ENCODE data around the gene MCL1. TPM values are rescaled to one million over a fixed set of nuclear protein-coding genes. Genes with fewer than 3 reads are reported as not detected.

The MCL1 gene
- total and polyA plus RNA-seq, 4 donors, result 109 to 336 (median 300) TPM

DNA sequence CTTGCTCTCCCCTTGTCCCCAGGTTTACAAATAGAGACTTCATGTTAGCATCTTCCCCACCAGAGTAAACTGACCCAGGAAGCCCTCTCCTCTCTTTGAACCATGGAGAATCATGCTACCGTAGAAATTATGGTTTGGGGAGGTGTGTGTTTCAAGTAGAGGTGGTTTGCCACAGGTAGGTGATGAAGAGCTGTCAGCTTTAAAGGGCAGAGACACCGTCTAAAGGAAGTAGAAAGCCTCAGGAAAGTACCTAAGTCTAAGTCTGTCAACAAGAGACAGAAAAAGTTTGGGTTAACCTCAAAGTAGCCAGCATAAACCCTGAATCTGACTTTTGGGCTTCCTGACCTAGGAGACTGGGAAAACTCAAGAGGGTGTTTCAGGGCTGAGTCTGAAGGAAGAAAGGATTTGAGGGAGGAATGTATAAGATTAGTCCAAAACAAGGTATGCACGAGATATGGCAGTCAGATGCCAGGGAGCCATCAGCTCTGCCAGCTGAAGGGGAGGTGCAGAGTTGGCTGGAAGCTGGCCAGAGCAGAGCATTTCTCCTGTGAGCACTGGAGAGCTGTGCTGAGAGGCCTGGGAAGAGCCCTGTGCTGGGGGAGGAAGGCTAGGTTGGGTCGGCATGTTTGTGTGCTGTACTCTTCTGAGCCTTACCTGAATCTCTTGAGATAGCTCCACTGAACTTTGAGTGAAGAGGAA lies 15.9 kb downstream of the MCL1 start:
- Histone ChIP-seq H3K36me3 (ENCODE audit: control insufficient read depth in 4 of 4, insufficient read depth in 4 of 4, low read length in 4 of 4) (peaks cover 0 to 3% (median under 1%) of the 10 kb centered on the region in 4 donors), H3K27me3 (ENCODE audit: control insufficient read depth in 3 of 3, insufficient read depth in 3 of 3, low read length in 2 of 3) (no peaks in the 10 kb centered on the region), H3K9me3 (ENCODE audit: control insufficient read depth in 4 of 4, insufficient read depth in 3 of 4, low read length in 3 of 4) (no peaks in the 10 kb centered on the region), H3K27ac (ENCODE audit: low read depth in 1 of 2, low read length in 1 of 2) (peak overlapping the region; percentile 96 to 99), H3K9ac (ENCODE audit: insufficient read depth in 1 of 2, low read length in 2 of 2) (peak overlapping the region in 1 of 2 donors; percentile 43), H3K4me3 (no peak overlapping the region), H3K4me1 (ENCODE audit: control insufficient read depth in 5 of 5, insufficient read depth in 5 of 5, low read length in 5 of 5) (peaks cover 28 to 64% (median 42%) of the 10 kb centered on the region in 5 donors)
- peak; percentile 36 to 62 (median 58) for DNase-seq
- TF ChIP-seq, protein P1, sequence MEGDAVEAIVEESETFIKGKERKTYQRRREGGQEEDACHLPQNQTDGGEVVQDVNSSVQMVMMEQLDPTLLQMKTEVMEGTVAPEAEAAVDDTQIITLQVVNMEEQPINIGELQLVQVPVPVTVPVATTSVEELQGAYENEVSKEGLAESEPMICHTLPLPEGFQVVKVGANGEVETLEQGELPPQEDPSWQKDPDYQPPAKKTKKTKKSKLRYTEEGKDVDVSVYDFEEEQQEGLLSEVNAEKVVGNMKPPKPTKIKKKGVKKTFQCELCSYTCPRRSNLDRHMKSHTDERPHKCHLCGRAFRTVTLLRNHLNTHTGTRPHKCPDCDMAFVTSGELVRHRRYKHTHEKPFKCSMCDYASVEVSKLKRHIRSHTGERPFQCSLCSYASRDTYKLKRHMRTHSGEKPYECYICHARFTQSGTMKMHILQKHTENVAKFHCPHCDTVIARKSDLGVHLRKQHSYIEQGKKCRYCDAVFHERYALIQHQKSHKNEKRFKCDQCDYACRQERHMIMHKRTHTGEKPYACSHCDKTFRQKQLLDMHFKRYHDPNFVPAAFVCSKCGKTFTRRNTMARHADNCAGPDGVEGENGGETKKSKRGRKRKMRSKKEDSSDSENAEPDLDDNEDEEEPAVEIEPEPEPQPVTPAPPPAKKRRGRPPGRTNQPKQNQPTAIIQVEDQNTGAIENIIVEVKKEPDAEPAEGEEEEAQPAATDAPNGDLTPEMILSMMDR (IDR thresholded peaks at IDR 0.05; ENCODE audit: control extremely low read depth, extremely low read depth), result no peak
- 27 to 31% methylated on average over 4 of the region's 4 CpGs for WGBS, 2 donors
- ATAC-seq (ENCODE audit: insufficient read depth, low FRiP score), result no peak

DNA sequence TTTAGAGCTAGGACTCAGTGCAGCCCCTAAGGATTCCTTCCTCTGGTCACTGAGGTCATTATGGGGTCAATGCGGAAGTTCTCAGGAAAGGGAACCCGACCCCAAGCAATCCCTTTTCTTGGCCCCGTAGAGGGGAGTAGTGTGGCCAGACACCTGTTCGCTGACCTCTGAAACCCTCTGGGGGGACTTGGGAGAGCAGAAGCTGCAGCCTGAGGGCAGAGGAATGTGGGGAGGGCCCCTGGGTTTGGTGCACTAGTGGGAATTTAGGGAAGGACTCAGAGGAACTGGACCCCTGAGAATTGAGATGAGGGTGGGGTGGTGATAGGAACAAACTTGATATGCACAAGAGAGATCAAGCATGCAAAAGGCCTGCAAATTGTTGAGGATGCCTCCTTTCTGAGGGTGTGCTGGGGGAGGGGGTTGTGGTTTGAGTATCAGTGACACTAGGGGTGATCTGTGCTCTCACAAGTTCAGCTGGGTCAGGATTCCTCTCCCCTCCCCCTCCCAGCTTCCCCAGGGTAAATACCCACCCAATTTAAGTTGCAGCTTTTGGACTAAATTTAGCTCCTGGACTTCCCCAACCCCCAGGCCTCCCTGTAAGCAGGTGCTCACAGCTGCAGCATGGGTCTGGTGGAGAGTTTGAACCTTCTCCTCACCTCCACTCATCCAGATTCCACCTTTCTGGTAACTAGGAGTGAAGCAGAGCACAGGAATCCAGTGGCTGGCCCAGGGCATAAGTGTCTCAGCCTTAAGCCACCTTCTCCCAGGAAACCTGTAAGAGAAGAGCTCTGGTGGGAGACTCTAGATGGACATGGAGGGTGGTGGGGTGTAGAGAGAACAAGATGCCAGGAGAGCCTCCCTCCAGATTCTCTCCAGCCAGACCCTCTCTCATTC lies 16.7 kb downstream of the MCL1 start:
- Histone ChIP-seq H3K27ac (ENCODE audit: low read depth in 1 of 2, low read length in 1 of 2) (peak overlapping the region; percentile 96 to 99), H3K27me3 (ENCODE audit: control insufficient read depth in 3 of 3, insufficient read depth in 3 of 3, low read length in 2 of 3) (no peaks in the 10 kb centered on the region), H3K4me3 (no peak overlapping the region), H3K9ac (ENCODE audit: insufficient read depth in 1 of 2, low read length in 2 of 2) (peak overlapping the region; percentile 92 to 98), H3K36me3 (ENCODE audit: control insufficient read depth in 4 of 4, insufficient read depth in 4 of 4, low read length in 4 of 4) (peaks cover 0 to 7% (median 2%) of the 10 kb centered on the region in 4 donors), H3K4me1 (ENCODE audit: control insufficient read depth in 5 of 5, insufficient read depth in 5 of 5, low read length in 5 of 5) (peaks cover 25 to 56% (median 40%) of the 10 kb centered on the region in 5 donors), H3K9me3 (ENCODE audit: control insufficient read depth in 4 of 4, insufficient read depth in 3 of 4, low read length in 3 of 4) (no peaks in the 10 kb centered on the region)
- DNase-seq, result peak in 1 of 3 donors; percentile 25
- no peak for ATAC-seq (ENCODE audit: insufficient read depth, low FRiP score)
- TF ChIP-seq, protein P1 (IDR thresholded peaks at IDR 0.05; ENCODE audit: control extremely low read depth, extremely low read depth), result no peak
- 3 to 10% methylated on average over 4 of the region's 4 CpGs for WGBS, 2 donors

DNA sequence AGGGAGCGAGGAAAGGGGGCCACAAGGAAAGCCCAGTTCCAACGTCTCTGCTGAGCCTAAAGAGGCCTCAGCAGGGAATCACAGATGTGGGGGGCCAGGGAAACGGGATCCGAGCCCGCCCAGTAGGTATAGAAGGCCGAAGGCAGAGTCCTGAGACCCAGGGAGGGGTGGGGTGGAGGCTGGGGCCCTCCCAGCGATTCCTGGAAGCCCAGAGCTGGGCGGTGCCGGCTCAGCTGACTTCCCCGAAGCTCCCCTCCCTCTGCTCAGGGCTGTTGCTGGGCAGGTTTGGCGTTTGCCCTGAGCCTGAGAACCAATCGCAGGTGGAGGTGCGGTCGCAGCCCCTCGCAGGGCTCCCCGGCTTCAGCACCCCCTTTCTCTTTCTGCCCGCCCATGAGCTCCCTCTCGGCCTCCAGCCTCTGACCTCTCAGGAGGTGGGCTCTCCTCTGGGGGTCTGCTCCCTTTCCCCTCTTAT lies 17.4 kb downstream of the MCL1 start:
- DNase-seq (peak; percentile 93 to 96 (median 94)), ATAC-seq (ENCODE audit: insufficient read depth, low FRiP score) (peak; percentile 80)
- 0 to 1% methylated on average over 17 to 18 of the region's 18 CpGs for WGBS, 2 donors
- Histone ChIP-seq H3K27me3 (ENCODE audit: control insufficient read depth in 3 of 3, insufficient read depth in 3 of 3, low read length in 2 of 3) (no peaks in the 10 kb centered on the region), H3K36me3 (ENCODE audit: control insufficient read depth in 4 of 4, insufficient read depth in 4 of 4, low read length in 4 of 4) (peaks cover 0 to 13% (median 2%) of the 10 kb centered on the region in 4 donors), H3K4me3 (peak overlapping the region; percentile 40), H3K9ac (ENCODE audit: insufficient read depth in 1 of 2, low read length in 2 of 2) (peak overlapping the region; percentile 92 to 98), H3K27ac (ENCODE audit: low read depth in 1 of 2, low read length in 1 of 2) (peak overlapping the region; percentile 96 to 99), H3K9me3 (ENCODE audit: control insufficient read depth in 4 of 4, insufficient read depth in 3 of 4, low read length in 3 of 4) (no peaks in the 10 kb centered on the region), H3K4me1 (ENCODE audit: control insufficient read depth in 5 of 5, insufficient read depth in 5 of 5, low read length in 5 of 5) (peaks cover 19 to 49% (median 33%) of the 10 kb centered on the region in 5 donors)
- TF ChIP-seq, protein P1 (IDR thresholded peaks at IDR 0.05; ENCODE audit: control extremely low read depth, extremely low read depth), result no peak
